Pancreas (tissue), 10 donors: ENCODE results near the gene TSPAN15. TPM values are rescaled to one million over a fixed set of nuclear protein-coding genes. Genes with fewer than 3 reads are reported as not detected.

Experiments used
- ATAC-seq, 4 donors: fragments of 200-7000 bp; cut with Tn5 transposase; one replicate each; pipeline versions ENCODE4 v1.8.0 to v1.9.1; 2020; ENCODE audit warnings: mild to moderate bottlenecking in 4 of 4, moderate library complexity in 4 of 4
- DNase-seq, 6 donors: peaks; one replicate each; pipeline ENCODE4 v3.0.0-alpha.2; 2020
- FAIRE-seq: peaks from 2 replicates; lab custom pipeline; 2012; peaks lifted over from hg19 to GRCh38; lab: Jason Lieb, UNC
- H3K27ac ChIP-seq, 4 donors: fragments of 200-600 bp; sonication (generic); 1 replicate in 3 of 4; 2 replicates in 1 of 4; pipeline versions ENCODE4 v1.5.0 to v1.8.0; 2020
- H3K27me3 ChIP-seq, 4 donors: fragments of 200-600 bp; one replicate each; pipeline ENCODE4 v1.8.0; 2021
- H3K36me3 ChIP-seq, 3 donors: fragments of 200-600 bp; sonication (generic) in 1 of 3; one replicate each; pipeline versions ENCODE4 v1.5.0 to v1.8.0; 2020 to 2021
- H3K4me1 ChIP-seq, 3 donors: fragments of 200-600 bp; one replicate each; pipeline ENCODE4 v1.8.0; 2021
- H3K4me3 ChIP-seq, 4 donors: fragments of 200-600 bp; sonication (generic) in 2 of 4; one replicate each; pipeline versions ENCODE4 v1.5.0 to v1.8.0; 2020 to 2021
- H3K9me3 ChIP-seq, 4 donors: fragments of 200-600 bp; one replicate each; pipeline ENCODE4 v1.8.0; 2021
- WGBS, 2 donors: extraction: QIAGEN DNeasy Blood & Tissue Kit; methylation state at CpG; one replicate each; pipeline ENCODE4 v1.1.7; 2013; 5-methylcytosine and 5-hydroxymethylcytosine counted together
- intact Hi-C, 3 donors: fragments of 100-400 bp; cut with DNase I; formaldehyde crosslinking; loops; one replicate each; pipeline versions ENCODE4 v1.11.1 to v1.14.2; 2022
- polyA plus RNA-seq, 2 donors: library from polyadenylated mRNA; stranded (reverse); fragments of 200-250 nt; gene quantifications; one replicate each; pipeline ENCODE4 v1.2.3, GENCODE V29; 2013
- total RNA-seq, 6 donors: library from RNA; stranded (reverse); fragmentation: NEBNext Ultra II Directional in 4 of 6; extraction: Animal tissue kit (Norgen Biotek cat#: 25700) in 4 of 6; gene quantifications; one replicate each; pipeline versions ENCODE4 v1.2.1 to v1.2.4, GENCODE V29; 2021 to 2023
- TF ChIP-seq, protein P1 (sequence below), 4 donors: fragments of 200-600 bp; sonication (generic) in 3 of 4; IDR thresholded peaks; one replicate each; pipeline versions ENCODE4 v1.5.0 to v1.8.0; 2021; ENCODE audit warnings: antibody characterized with exemption in 4 of 4
- donor health status: healthy with polysubstance abuse.
- donor health status: DM: no; HTN: no; CAD: no; lungs with moderate emphysema.
- donor health status: DM: no; HTN: no; CAD: no.
- donor health status: control.
- donor health status: control.
- donor health status: Bipolar disorder and iron deficiency.
- donor health status: DM: yes; HTN: yes; CAD: no.
- donor health status: DM: no; HTN: no; CAD: no.
- donor health status: DM: no; HTN: no; CAD: no.
- donor health status: DM: yes; HTN: yes; CAD: no.

The TSPAN15 gene
- total and polyA plus RNA-seq, 8 donors, result 10.9 to 49.2 (median 17.6) TPM

DNA sequence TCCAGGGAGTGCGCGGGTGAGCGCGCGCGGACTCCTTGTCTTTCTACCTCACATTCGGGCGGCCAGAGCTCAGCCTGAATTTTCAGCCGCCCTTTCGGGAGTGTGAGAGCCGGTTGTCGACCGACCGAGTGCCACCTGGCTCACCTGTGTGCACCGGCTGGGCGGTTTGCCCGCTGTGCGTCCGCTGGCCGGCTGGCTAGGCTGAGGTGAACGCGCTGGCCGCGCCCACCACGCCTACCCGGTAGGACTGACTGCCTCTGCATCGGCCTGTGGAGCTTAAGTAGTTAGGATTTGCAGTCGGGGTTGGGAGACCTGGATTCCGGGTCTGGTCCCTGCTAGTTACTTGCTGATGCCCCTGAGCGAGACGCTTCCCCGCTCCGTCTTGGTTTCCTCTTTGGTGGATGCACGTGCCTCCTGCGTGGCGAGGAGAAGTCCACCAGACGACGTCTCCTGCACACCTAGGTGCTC is 553 bp downstream of the TSPAN15 start:
- peak overlapping the region; percentile 25 to 77 (median 63) for H3K27ac ChIP-seq
- H3K27me3 ChIP-seq, result no peaks in the 10 kb centered on the region
- no peaks in the 10 kb centered on the region for H3K36me3 ChIP-seq
- no peaks in the 10 kb centered on the region for H3K9me3 ChIP-seq
- DNase-seq (peak; percentile 68 to 89 (median 82)), FAIRE-seq (no peak), ATAC-seq (peak; percentile 76 to 83 (median 80))
- TF ChIP-seq, protein P1, sequence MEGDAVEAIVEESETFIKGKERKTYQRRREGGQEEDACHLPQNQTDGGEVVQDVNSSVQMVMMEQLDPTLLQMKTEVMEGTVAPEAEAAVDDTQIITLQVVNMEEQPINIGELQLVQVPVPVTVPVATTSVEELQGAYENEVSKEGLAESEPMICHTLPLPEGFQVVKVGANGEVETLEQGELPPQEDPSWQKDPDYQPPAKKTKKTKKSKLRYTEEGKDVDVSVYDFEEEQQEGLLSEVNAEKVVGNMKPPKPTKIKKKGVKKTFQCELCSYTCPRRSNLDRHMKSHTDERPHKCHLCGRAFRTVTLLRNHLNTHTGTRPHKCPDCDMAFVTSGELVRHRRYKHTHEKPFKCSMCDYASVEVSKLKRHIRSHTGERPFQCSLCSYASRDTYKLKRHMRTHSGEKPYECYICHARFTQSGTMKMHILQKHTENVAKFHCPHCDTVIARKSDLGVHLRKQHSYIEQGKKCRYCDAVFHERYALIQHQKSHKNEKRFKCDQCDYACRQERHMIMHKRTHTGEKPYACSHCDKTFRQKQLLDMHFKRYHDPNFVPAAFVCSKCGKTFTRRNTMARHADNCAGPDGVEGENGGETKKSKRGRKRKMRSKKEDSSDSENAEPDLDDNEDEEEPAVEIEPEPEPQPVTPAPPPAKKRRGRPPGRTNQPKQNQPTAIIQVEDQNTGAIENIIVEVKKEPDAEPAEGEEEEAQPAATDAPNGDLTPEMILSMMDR (IDR thresholded peaks at IDR 0.05), result no peak
- H3K4me1 ChIP-seq, result peaks cover 9 to 35% (median 13%) of the 10 kb centered on the region in 3 donors
- intact Hi-C loops, result no loop called here
- WGBS, 2 donors, result 4 to 10% methylated on average over 38 of the region's 38 CpGs
- peak overlapping the region; percentile 47 to 88 (median 70) for H3K4me3 ChIP-seq

DNA sequence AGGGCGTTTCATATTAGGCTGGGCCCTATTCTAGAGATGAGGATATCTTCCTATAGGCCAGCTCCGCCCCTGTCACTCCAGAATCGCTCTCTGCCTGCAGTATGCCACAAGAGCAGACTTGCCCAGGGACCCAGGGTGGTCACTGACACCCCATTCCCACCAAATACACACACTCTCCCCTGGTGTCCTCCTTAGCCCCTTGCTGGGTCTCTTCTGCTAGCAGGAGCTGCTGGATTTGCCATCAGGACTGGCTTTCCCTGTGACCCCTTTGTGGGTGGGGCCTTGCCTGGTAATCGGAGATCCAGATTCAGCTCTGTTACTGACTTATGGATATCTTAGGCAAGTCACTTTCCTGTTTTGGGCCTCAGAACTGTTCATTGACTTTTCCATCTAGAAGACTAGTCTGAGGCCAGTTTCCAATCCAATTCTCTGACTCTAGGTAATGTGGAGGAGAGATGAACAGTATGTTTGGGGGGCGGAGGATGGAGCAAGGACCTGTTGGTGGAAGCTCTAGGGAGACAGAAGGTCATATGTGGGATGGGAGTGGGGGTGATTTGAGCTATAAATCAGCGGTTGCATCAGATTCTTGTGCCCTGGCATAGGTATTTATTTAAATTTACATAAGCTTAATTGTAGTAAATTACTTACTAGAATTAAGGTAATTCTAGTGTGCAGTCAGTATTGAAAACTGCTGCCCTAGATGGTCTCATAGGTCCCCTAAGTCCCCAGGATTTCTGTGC is 1.6 kb downstream of the TSPAN15 start:
- H3K27ac ChIP-seq, result no peak overlapping the region
- H3K4me1 ChIP-seq, result peaks cover 9 to 30% (median 13%) of the 10 kb centered on the region in 3 donors

GRCh38 chr10:69453795-69454194 is 2.5 kb downstream of the TSPAN15 start:
- ATAC-seq (no peak), FAIRE-seq (no peak), DNase-seq (peak in 1 of 6 donors; percentile 48)
- H3K9me3 ChIP-seq, result no peaks in the 10 kb centered on the region
- no peaks in the 10 kb centered on the region for H3K36me3 ChIP-seq
- TF ChIP-seq, protein P1 (IDR thresholded peaks at IDR 0.05), result no peak
- no peak overlapping the region for H3K4me3 ChIP-seq
- no peaks in the 10 kb centered on the region for H3K27me3 ChIP-seq
- H3K4me1 ChIP-seq, result peaks cover 17 to 39% (median 21%) of the 10 kb centered on the region in 3 donors
- no peak overlapping the region for H3K27ac ChIP-seq
- intact Hi-C loops, result no loop called here

More for the DNA sequence above, 1.6 kb downstream of the TSPAN15 start:
- no peak for FAIRE-seq
- WGBS, 2 donors, result 94 to 96% methylated on average over 6 of the region's 6 CpGs
- no peaks in the 10 kb centered on the region for H3K9me3 ChIP-seq
- DNase-seq, result no peak
- TF ChIP-seq, protein P1 (IDR thresholded peaks at IDR 0.05), result no peak
- no peak for ATAC-seq
- intact Hi-C loops, result no loop called here
- H3K4me3 ChIP-seq, result peak overlapping the region in 1 of 4 donors; percentile 88
- no peaks in the 10 kb centered on the region for H3K27me3 ChIP-seq
- H3K36me3 ChIP-seq, result no peaks in the 10 kb centered on the region

DNA sequence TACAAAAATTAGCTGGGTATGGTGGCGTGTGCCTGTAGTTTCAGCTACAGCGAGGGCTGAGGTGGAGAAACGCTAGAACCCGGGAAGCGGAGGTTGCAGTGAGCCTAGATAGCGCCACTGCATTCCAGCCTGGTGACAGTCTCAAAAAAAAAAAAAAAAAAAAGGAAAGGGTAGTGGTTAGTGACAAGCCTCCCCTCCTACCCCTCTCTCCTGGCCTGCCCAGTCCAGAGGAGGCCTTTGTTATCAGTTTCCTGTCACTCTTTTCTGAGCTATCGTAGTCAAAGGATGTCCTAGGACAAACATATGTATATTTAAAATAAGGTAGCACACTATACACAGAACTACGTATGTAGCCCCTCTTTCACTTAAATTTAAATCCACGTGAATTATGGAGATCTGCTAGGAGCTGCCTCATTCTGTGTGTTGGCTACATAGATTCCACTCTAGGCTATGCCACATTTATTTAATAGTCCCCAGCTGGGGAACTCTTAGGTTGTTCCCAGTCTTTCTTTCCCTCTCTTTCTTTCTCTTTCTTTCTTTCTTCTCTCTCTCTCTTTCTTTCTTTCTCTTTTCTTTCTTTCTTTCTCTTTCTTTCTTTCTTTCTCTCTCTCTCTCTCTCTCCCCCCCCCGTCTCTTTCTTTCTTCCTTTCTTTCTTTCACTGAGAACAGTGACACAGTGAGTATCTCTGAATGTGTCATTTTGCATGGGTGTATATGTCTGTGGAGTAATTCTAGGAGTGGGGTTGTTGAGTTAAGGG is 3.9 kb downstream of the TSPAN15 start:
- ATAC-seq (no peak), DNase-seq (no peak), FAIRE-seq (no peak)
- H3K27ac ChIP-seq, result no peak overlapping the region
- intact Hi-C loops, result no loop called here
- no peak overlapping the region for H3K4me3 ChIP-seq
- no peaks in the 10 kb centered on the region for H3K27me3 ChIP-seq
- no peaks in the 10 kb centered on the region for H3K36me3 ChIP-seq
- H3K9me3 ChIP-seq, result no peaks in the 10 kb centered on the region
- peaks cover 9 to 28% (median 10%) of the 10 kb centered on the region in 3 donors for H3K4me1 ChIP-seq
- TF ChIP-seq, protein P1 (IDR thresholded peaks at IDR 0.05), result no peak
- WGBS, 2 donors, result 87 to 92% methylated on average over 10 of the region's 10 CpGs
